Activated T-helper 1 cell treated with anti-CD3 and anti-CD28 coated beads, Interleukin-12 subunit alpha, Interleukin-12 subunit beta, Interleukin-2, Interleukin-4 antibody, amounts not matched to agents 30 ng/mL and 10 ng/mL and 1 ng/mL, durations not matched to agents 14 hours and 24 hours and 36 hours (primary cell): ENCODE data around the gene SUPT3H. TPM values are rescaled to one million over a fixed set of nuclear protein-coding genes. Genes with fewer than 3 reads are reported as not detected.
A peak's percentile ranks its signal among the peaks of the same experiment; 100 is the strongest.

Source experiments
- DNase-seq: peaks from one replicate; pipeline ENCODE4 v3.0.0; 2021; ENCODE audit warnings: low spot score
- H3K27ac Mint-ChIP-seq: one replicate; pipeline ENCODE4 v1.8.0; 2021; ENCODE audit warnings: mild to moderate bottlenecking, mixed read lengths
- H3K27me3 Mint-ChIP-seq: one replicate; pipeline ENCODE4 v1.8.0; 2022; ENCODE audit warnings: mild to moderate bottlenecking, moderate library complexity, mixed read lengths; ENCODE audit not compliant: insufficient read depth
- H3K36me3 Mint-ChIP-seq: one replicate; pipeline ENCODE4 v1.8.0; 2021; ENCODE audit warnings: low read depth, mixed read lengths
- H3K4me1 Mint-ChIP-seq: one replicate; pipeline ENCODE4 v1.8.0; 2021; ENCODE audit warnings: low read depth, mixed read lengths
- H3K4me3 Mint-ChIP-seq: one replicate; pipeline ENCODE4 v1.8.0; 2021; ENCODE audit warnings: mild to moderate bottlenecking, moderate library complexity, mixed read lengths
- H3K9me3 Mint-ChIP-seq: one replicate; pipeline ENCODE4 v1.8.0; 2021; ENCODE audit warnings: mixed read lengths
- intact Hi-C: fragments of 100-400 bp; cut with micrococcal nuclease; formaldehyde crosslinking; loops from one replicate; pipeline ENCODE4 v1.15.1; 2024
- total RNA-seq: library from RNA; stranded (reverse); gene quantifications from 2 replicates; pipeline ENCODE4 v1.2.3, GENCODE V29; 2022

Gene SUPT3H
- total RNA-seq, 1 donor from 2014 or later, result 11.0 TPM

- H3K4me3 Mint-ChIP-seq, result no peak overlapping the region
- no peak overlapping the region for H3K27ac Mint-ChIP-seq
- intact Hi-C loops, result no loop called here
- H3K4me1 Mint-ChIP-seq, result no peaks in the 10 kb centered on the region
- DNase-seq, result no peak
- no peaks in the 10 kb centered on the region for H3K27me3 Mint-ChIP-seq
- H3K36me3 Mint-ChIP-seq, result no peaks in the 10 kb centered on the region
- peaks cover 5% of the 10 kb centered on the region for H3K9me3 Mint-ChIP-seq
Observed at GRCh38 chr6:45038226-45038625, 339.5 kb downstream of the SUPT3H start.

- H3K36me3 Mint-ChIP-seq, result peaks cover 2% of the 10 kb centered on the region
- peaks cover 5% of the 10 kb centered on the region for H3K9me3 Mint-ChIP-seq
- intact Hi-C loops, result no loop called here
Observed at GRCh38 chr6:45036103-45036502, 341.6 kb downstream of the SUPT3H start.

GRCh38 chr6:45032426-45032825, 345.3 kb downstream of the SUPT3H start:
- no peaks in the 10 kb centered on the region for H3K27me3 Mint-ChIP-seq
- H3K9me3 Mint-ChIP-seq, result peaks cover 19% of the 10 kb centered on the region
- no peak overlapping the region for H3K27ac Mint-ChIP-seq
- no peak for DNase-seq
- H3K4me3 Mint-ChIP-seq, result no peak overlapping the region
- H3K36me3 Mint-ChIP-seq, result peaks cover 2% of the 10 kb centered on the region
- intact Hi-C loops, result no loop called here
- no peaks in the 10 kb centered on the region for H3K4me1 Mint-ChIP-seq

More at GRCh38 chr6:45036103-45036502, 341.6 kb downstream of the SUPT3H start:
- no peaks in the 10 kb centered on the region for H3K4me1 Mint-ChIP-seq
- DNase-seq, result no peak
- no peaks in the 10 kb centered on the region for H3K27me3 Mint-ChIP-seq
- no peak overlapping the region for H3K27ac Mint-ChIP-seq
- no peak overlapping the region for H3K4me3 Mint-ChIP-seq

- peaks cover 2% of the 10 kb centered on the region for H3K36me3 Mint-ChIP-seq
- DNase-seq, result no peak
- H3K4me3 Mint-ChIP-seq, result no peak overlapping the region
- H3K27me3 Mint-ChIP-seq, result no peaks in the 10 kb centered on the region
- H3K27ac Mint-ChIP-seq, result no peak overlapping the region
- H3K9me3 Mint-ChIP-seq, result peaks cover 24% of the 10 kb centered on the region
- intact Hi-C loops, result no loop called here
- no peaks in the 10 kb centered on the region for H3K4me1 Mint-ChIP-seq
Observed at GRCh38 chr6:45031601-45032000, 346.1 kb downstream of the SUPT3H start.

- peaks cover 7% of the 10 kb centered on the region for H3K4me1 Mint-ChIP-seq
- intact Hi-C loops, result no loop called here
- no peaks in the 10 kb centered on the region for H3K27me3 Mint-ChIP-seq
- no peak overlapping the region for H3K27ac Mint-ChIP-seq
- DNase-seq, result no peak
- H3K9me3 Mint-ChIP-seq, result peaks cover 24% of the 10 kb centered on the region
- H3K36me3 Mint-ChIP-seq, result peaks cover 7% of the 10 kb centered on the region
- H3K4me3 Mint-ChIP-seq, result no peak overlapping the region
Observed at GRCh38 chr6:45027126-45027525, 350.6 kb downstream of the SUPT3H start.

GRCh38 chr6:45026003-45026516, 351.7 kb downstream of the SUPT3H start:
- peaks cover 17% of the 10 kb centered on the region for H3K4me1 Mint-ChIP-seq
- H3K4me3 Mint-ChIP-seq, result no peak overlapping the region
- H3K27me3 Mint-ChIP-seq, result no peaks in the 10 kb centered on the region
- H3K36me3 Mint-ChIP-seq, result peaks cover 6% of the 10 kb centered on the region
- peaks cover 24% of the 10 kb centered on the region for H3K9me3 Mint-ChIP-seq
- intact Hi-C loops, result no loop called here
- no peak overlapping the region for H3K27ac Mint-ChIP-seq
- no peak for DNase-seq

- no peak overlapping the region for H3K27ac Mint-ChIP-seq
- no peak for DNase-seq
- peaks cover 6% of the 10 kb centered on the region for H3K36me3 Mint-ChIP-seq
- peaks cover 19% of the 10 kb centered on the region for H3K4me1 Mint-ChIP-seq
- H3K27me3 Mint-ChIP-seq, result no peaks in the 10 kb centered on the region
- intact Hi-C loops, result loop anchor here (5.0 kb wide), 1 partner anchor 47 kb away; no protein-coding TSS in a partner anchor
- peaks cover 21% of the 10 kb centered on the region for H3K9me3 Mint-ChIP-seq
- no peak overlapping the region for H3K4me3 Mint-ChIP-seq
Observed at GRCh38 chr6:45024610-45025009, 353.1 kb downstream of the SUPT3H start.

- no peak overlapping the region for H3K4me3 Mint-ChIP-seq
- peaks cover 9% of the 10 kb centered on the region for H3K9me3 Mint-ChIP-seq
- H3K27me3 Mint-ChIP-seq, result no peaks in the 10 kb centered on the region
- intact Hi-C loops, result loop anchor here (2.0 to 5.0 kb wide), 2 partner anchors 15 to 44 kb away; no protein-coding TSS in a partner anchor
- peak overlapping the region; percentile 23 for H3K27ac Mint-ChIP-seq
- peaks cover 8% of the 10 kb centered on the region for H3K36me3 Mint-ChIP-seq
- peaks cover 19% of the 10 kb centered on the region for H3K4me1 Mint-ChIP-seq
- DNase-seq, result no peak
Observed at GRCh38 chr6:45021676-45022075, 356.1 kb downstream of the SUPT3H start.

- Mint-ChIP-seq H3K4me3 (no peak overlapping the region), H3K36me3 (peaks cover 30% of the 10 kb centered on the region), H3K27ac (no peak overlapping the region), H3K27me3 (no peaks in the 10 kb centered on the region), H3K4me1 (peaks cover 24% of the 10 kb centered on the region), H3K9me3 (peaks cover 28% of the 10 kb centered on the region)
- intact Hi-C loops, result no loop called here
- no peak for DNase-seq
Observed at GRCh38 chr6:45012687-45013086, 365.0 kb downstream of the SUPT3H start.

- Mint-ChIP-seq H3K9me3 (peaks cover 33% of the 10 kb centered on the region), H3K4me3 (no peak overlapping the region), H3K4me1 (peaks cover 30% of the 10 kb centered on the region), H3K27ac (peak overlapping the region; percentile 67), H3K27me3 (no peaks in the 10 kb centered on the region), H3K36me3 (peaks cover 30% of the 10 kb centered on the region)
- intact Hi-C loops, result loop anchor here (1.0 to 10.0 kb wide), 13 partner anchors 8 to 1165 kb away; partner anchors contain the start of genes ENPP5 and SUPT3H
- DNase-seq, result no peak
Observed at GRCh38 chr6:45009576-45009975, 368.2 kb downstream of the SUPT3H start.

GRCh38 chr6:45006893-45007292, 370.8 kb downstream of the SUPT3H start:
- Mint-ChIP-seq H3K27ac (no peak overlapping the region), H3K9me3 (peaks cover 19% of the 10 kb centered on the region), H3K27me3 (no peaks in the 10 kb centered on the region), H3K4me1 (peaks cover 40% of the 10 kb centered on the region), H3K36me3 (peaks cover 20% of the 10 kb centered on the region), H3K4me3 (no peak overlapping the region)
- intact Hi-C loops, result loop anchor here (2.0 to 10.0 kb wide), 5 partner anchors 14 to 1168 kb away; partner anchors contain the start of gene ENPP5
- DNase-seq, result no peak

- H3K27ac Mint-ChIP-seq, result no peak overlapping the region
- H3K27me3 Mint-ChIP-seq, result no peaks in the 10 kb centered on the region
- intact Hi-C loops, result loop anchor here (10.0 kb wide), 1 partner anchor 1171 kb away; the partner anchor contains the start of gene ENPP5
- H3K9me3 Mint-ChIP-seq, result peaks cover 5% of the 10 kb centered on the region
- H3K4me3 Mint-ChIP-seq, result no peak overlapping the region
- H3K4me1 Mint-ChIP-seq, result peaks cover 36% of the 10 kb centered on the region
- H3K36me3 Mint-ChIP-seq, result peaks cover 3% of the 10 kb centered on the region
- no peak for DNase-seq
Observed at GRCh38 chr6:45003961-45004360, 373.8 kb downstream of the SUPT3H start.

- intact Hi-C loops, result loop anchor here (10.0 kb wide), 1 partner anchor 1171 kb away; the partner anchor contains the start of gene ENPP5
- no peak overlapping the region for H3K27ac Mint-ChIP-seq
- H3K27me3 Mint-ChIP-seq, result no peaks in the 10 kb centered on the region
- no peak overlapping the region for H3K4me3 Mint-ChIP-seq
- DNase-seq, result no peak
- H3K9me3 Mint-ChIP-seq, result peaks cover 5% of the 10 kb centered on the region
- H3K36me3 Mint-ChIP-seq, result peaks cover 3% of the 10 kb centered on the region
- peaks cover 36% of the 10 kb centered on the region for H3K4me1 Mint-ChIP-seq
Observed at GRCh38 chr6:45003387-45003786, 374.3 kb downstream of the SUPT3H start.
